ENCODE measurements around the gene THSD7A.

The THSD7A gene

GRCh38 chr7:11471255-11471654 lies 360.7 kb downstream of the THSD7A start:
- no peak for TF ChIP-seq CTCF (IDR thresholded peaks at IDR 0.05; ENCODE audit: insufficient read depth, low read depth, low read length, missing control alignments)
- no peak for DNase-seq (ENCODE audit: low read depth)

GRCh38 chr7:11469028-11469745 lies 362.8 kb downstream of the THSD7A start:
- no peak for DNase-seq (ENCODE audit: low read depth)
- H3K4me3 ChIP-seq (ENCODE audit: low read length), result no peak overlapping the region
- no peak for TF ChIP-seq CTCF (IDR thresholded peaks at IDR 0.05; ENCODE audit: insufficient read depth, low read depth, low read length, missing control alignments)

More at GRCh38 chr7:11471255-11471654, 360.7 kb downstream of the THSD7A start:
- no peak overlapping the region for H3K4me3 ChIP-seq (ENCODE audit: low read length)

DNA sequence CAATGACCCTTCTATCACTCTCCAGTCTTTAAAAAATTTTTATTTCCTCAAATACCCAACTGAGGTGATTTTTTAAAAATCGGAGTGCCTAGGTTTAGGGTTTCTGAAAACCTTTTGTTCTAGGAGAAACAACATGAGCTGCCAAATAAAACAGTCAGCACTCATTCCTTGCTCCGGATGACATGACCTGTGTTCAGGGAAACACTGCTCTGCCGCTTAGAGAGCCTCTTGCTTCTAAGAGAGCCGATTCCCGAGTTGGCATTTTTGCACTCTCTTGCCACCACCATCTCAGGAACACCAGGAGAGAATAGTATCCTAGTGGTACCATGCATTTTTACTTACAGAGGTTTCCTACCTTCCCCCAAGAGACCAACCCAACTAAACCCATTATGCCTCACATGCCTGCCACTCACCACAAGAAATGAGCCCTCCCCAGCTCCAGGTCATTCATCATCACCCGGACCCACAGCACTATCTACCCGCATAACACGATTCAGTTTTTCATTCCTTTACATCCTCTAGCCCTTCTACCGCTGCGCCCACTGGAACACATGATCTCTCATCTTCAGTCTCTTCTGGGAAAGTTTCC lies 365.4 kb downstream of the THSD7A start:
- DNase-seq (ENCODE audit: low read depth), result no peak
- no peak overlapping the region for H3K4me3 ChIP-seq (ENCODE audit: low read length)
- TF ChIP-seq CTCF (IDR thresholded peaks at IDR 0.05; ENCODE audit: insufficient read depth, low read depth, low read length, missing control alignments), result no peak

- no peak for DNase-seq (ENCODE audit: low read depth)
- TF ChIP-seq CTCF (IDR thresholded peaks at IDR 0.05; ENCODE audit: insufficient read depth, low read depth, low read length, missing control alignments), result no peak
- no peak overlapping the region for H3K4me3 ChIP-seq (ENCODE audit: low read length)
Observed at GRCh38 chr7:11464624-11465023, 367.4 kb downstream of the THSD7A start.

- no peak overlapping the region for H3K4me3 ChIP-seq (ENCODE audit: low read length)
- no peak for TF ChIP-seq CTCF (IDR thresholded peaks at IDR 0.05; ENCODE audit: insufficient read depth, low read depth, low read length, missing control alignments)
- DNase-seq (ENCODE audit: low read depth), result no peak
Observed at GRCh38 chr7:11461946-11462345, 370.1 kb downstream of the THSD7A start.

GRCh38 chr7:11458736-11459483 lies 373.1 kb downstream of the THSD7A start:
- no peak for TF ChIP-seq CTCF (IDR thresholded peaks at IDR 0.05; ENCODE audit: insufficient read depth, low read depth, low read length, missing control alignments)
- DNase-seq (ENCODE audit: low read depth), result peak; percentile 89
- H3K4me3 ChIP-seq (ENCODE audit: low read length), result no peak overlapping the region
